A549 (cell line): ENCODE results near the gene PKHD1. TPM values are rescaled to one million over a fixed set of nuclear protein-coding genes. Genes with fewer than 3 reads are reported as not detected.

Experiments
- ATAC-seq, 2 experiments: fragments of 200-7000 bp in 1 of 2; fragments of >200 bp in 1 of 2; cut with Nextera tagmentation in 1 of 2; cut with Tn5 transposase in 1 of 2; 3 replicates each; pipeline versions ENCODE4 v1.8.0 to v1.9.1; 2018 to 2020; ENCODE audit warnings: mild to moderate bottlenecking in 1 of 2, moderate library complexity in 1 of 2
- CTCF ChIA-PET: fragments of 300-600 bp; sonication (Branson Sonifier 250); formaldehyde crosslinking; extraction: SDS; loops from one replicate; lab custom pipeline; 2021; ENCODE audit warnings: antibody characterized with exemption, inconsistent platforms; lab: Yijun Ruan, JAX
- POLR2A ChIA-PET: fragments of 350-600 bp; formaldehyde crosslinking; extraction: SDS; loops from one replicate; lab custom pipeline; 2021; ENCODE audit warnings: antibody characterized with exemption, inconsistent platforms; lab: Yijun Ruan, JAX
- DNase-seq, 2 experiments: peaks; one replicate each; pipeline versions ENCODE4 v3.0.0 to v3.0.0-alpha.2; 2011 to 2016; ENCODE audit warnings: low read depth in 1 of 2, low spot score in 1 of 2
- FAIRE-seq: peaks from 2 replicates; lab custom pipeline; 2011; peaks lifted over from hg19 to GRCh38; lab: Jason Lieb, UNC
- H3K27ac ChIP-seq, 2 experiments: fragments of >200 bp; sonication (Bioruptor Twin); formaldehyde crosslinking; 3 replicates each; pipeline ENCODE4 v1.5.1; 2016 to 2017
- H3K4me1 ChIP-seq: fragments of >200 bp; sonication (Bioruptor Twin); formaldehyde crosslinking; 3 replicates; pipeline ENCODE4 v1.6.1; 2016
- H3K4me2 ChIP-seq: fragments of >200 bp; sonication (Bioruptor Twin); formaldehyde crosslinking; 3 replicates; pipeline ENCODE4 v1.6.1; 2016
- H3K4me3 ChIP-seq: fragments of >200 bp; sonication (Bioruptor Twin); formaldehyde crosslinking; 3 replicates; pipeline ENCODE4 v1.5.1; 2016
- H3K9me3 ChIP-seq: fragments of >200 bp; sonication (Bioruptor Twin); formaldehyde crosslinking; 3 replicates; pipeline ENCODE4 v1.6.1; 2016
- BHLHE40 ChIP-seq: IDR thresholded peaks from 2 replicates; pipeline ENCODE4 v1.6.1; 2012; ENCODE audit warnings: low read depth, low read length, inconsistent platforms
- CEBPB ChIP-seq, 2 experiments: fragments of >200 bp in 1 of 2; sonication (Bioruptor Twin) in 1 of 2; formaldehyde crosslinking in 1 of 2; IDR thresholded peaks; 2 replicates each; pipeline ENCODE4 v1.6.1; 2012 to 2016
- CHD2 ChIP-seq: fragments of 150-350 bp; IDR thresholded peaks from 2 replicates; pipeline ENCODE4 v1.6.1; 2014; ENCODE audit warnings: low read length; ENCODE audit not compliant: partially characterized antibody
- CTCF ChIP-seq: fragments of >200 bp; sonication (Bioruptor Twin); formaldehyde crosslinking; IDR thresholded peaks from 3 replicates; pipeline ENCODE4 v1.5.1; 2016
- EHF ChIP-seq: fragments of 250-450 bp; sonication (Bioruptor Pico); IDR thresholded peaks from 2 replicates; pipeline ENCODE4 v1.5.0; 2020; ENCODE audit warnings: mild to moderate bottlenecking
- FOSL2 ChIP-seq, 2 experiments: fragments of 450-650 bp in 1 of 2; fragments of >200 bp in 1 of 2; sonication (Bioruptor Twin) in 1 of 2; formaldehyde crosslinking; IDR thresholded peaks; 2 replicates each; pipeline versions ENCODE4 v1.5.0 to v1.6.1; 2016 to 2020; ENCODE audit warnings: mild to moderate bottlenecking in 1 of 2, moderate library complexity in 1 of 2
- FOXS1 ChIP-seq: fragments of 250-450 bp; sonication (Bioruptor Pico); IDR thresholded peaks from 2 replicates; pipeline ENCODE4 v1.5.0; 2020; ENCODE audit warnings: mild to moderate bottlenecking, moderate library complexity
- HDAC2 ChIP-seq: fragments of 200-600 bp; sonication (generic); IDR thresholded peaks from 2 replicates; pipeline ENCODE4 v1.6.1; 2016
- JUN ChIP-seq, 2 experiments: fragments of >200 bp; sonication (Bioruptor Twin); formaldehyde crosslinking; IDR thresholded peaks; 2 replicates in 1 of 2; 3 replicates in 1 of 2; pipeline ENCODE4 v1.6.1; 2016 to 2017
- KDM5A ChIP-seq: fragments of 200-600 bp; sonication (generic); IDR thresholded peaks from 2 replicates; pipeline ENCODE4 v1.6.1; 2016; ENCODE audit warnings: antibody characterized with exemption, mild to moderate bottlenecking
- MAZ ChIP-seq: fragments of 150-350 bp; IDR thresholded peaks from 2 replicates; pipeline ENCODE4 v1.6.1; 2014; ENCODE audit warnings: antibody characterized with exemption, low read depth, low read length, borderline replicate concordance
- NR3C1 ChIP-seq: fragments of >200 bp; sonication (Bioruptor Twin); formaldehyde crosslinking; IDR thresholded peaks from 3 replicates; pipeline ENCODE4 v1.6.1; 2017
- RCOR1 ChIP-seq: fragments of 150-350 bp; IDR thresholded peaks from 2 replicates; pipeline ENCODE4 v1.6.1; 2014; ENCODE audit warnings: antibody characterized with exemption, low read length, low read depth
- SREBF2 ChIP-seq: fragments of 450-650 bp; IDR thresholded peaks from 2 replicates; pipeline ENCODE4 v1.6.1; 2014; ENCODE audit warnings: mild to moderate bottlenecking, moderate library complexity
- TFCP2L1 ChIP-seq: fragments of 250-450 bp; sonication (Bioruptor Pico); IDR thresholded peaks from 2 replicates; pipeline ENCODE4 v1.5.0; 2021; ENCODE audit warnings: mild to moderate bottlenecking
- TP53 ChIP-seq: fragments of 250-450 bp; sonication (Bioruptor Pico); IDR thresholded peaks from 2 replicates; pipeline ENCODE4 v1.5.0; 2021; ENCODE audit warnings: mild to moderate bottlenecking, moderate library complexity
- ZC3H11A ChIP-seq: fragments of 450-650 bp; IDR thresholded peaks from 2 replicates; pipeline ENCODE4 v1.6.1; 2014; ENCODE audit warnings: antibody characterized with exemption, mild to moderate bottlenecking
- ZSCAN20 ChIP-seq: fragments of 250-450 bp; sonication (Bioruptor Pico); IDR thresholded peaks from 2 replicates; pipeline ENCODE4 v1.8.0; 2022; ENCODE audit warnings: mild to moderate bottlenecking, moderate library complexity
- WGBS: methylation state at CpG from one replicate; pipeline ENCODE4 v1.1.6; 2017; ENCODE audit errors: missing lambda C conversion rate; 5-methylcytosine and 5-hydroxymethylcytosine counted together
- polyA plus RNA-seq, 4 experiments: library from polyadenylated mRNA; depleted of rRNA in 3 of 4; stranded (reverse); fragments of >200 nt; fragmentation: RNase III in 1 of 4; extraction: RNeasy Plus Mini Kit Qiagen cat#74134 plus additional on column Dnase treatment in 1 of 4; gene quantifications; 2 replicates in 3 of 4; 3 replicates in 1 of 4; pipeline ENCODE4 v1.2.3, GENCODE V29; 2011 to 2017
- TF ChIP-seq, protein P1 (sequence below): fragments of 150-350 bp; IDR thresholded peaks from 2 replicates; pipeline ENCODE4 v1.6.1; 2014; ENCODE audit warnings: low read depth, mild to moderate bottlenecking, low read length
- TF ChIP-seq, protein P2 (sequence below): fragments of >200 bp; sonication (Bioruptor Twin); formaldehyde crosslinking; IDR thresholded peaks from 2 replicates; pipeline ENCODE4 v1.6.1; 2016

The PKHD1 gene
- polyA plus RNA-seq, 2 of the 4 experiments (the other 2 are of a cell fraction) = not detected

DNA sequence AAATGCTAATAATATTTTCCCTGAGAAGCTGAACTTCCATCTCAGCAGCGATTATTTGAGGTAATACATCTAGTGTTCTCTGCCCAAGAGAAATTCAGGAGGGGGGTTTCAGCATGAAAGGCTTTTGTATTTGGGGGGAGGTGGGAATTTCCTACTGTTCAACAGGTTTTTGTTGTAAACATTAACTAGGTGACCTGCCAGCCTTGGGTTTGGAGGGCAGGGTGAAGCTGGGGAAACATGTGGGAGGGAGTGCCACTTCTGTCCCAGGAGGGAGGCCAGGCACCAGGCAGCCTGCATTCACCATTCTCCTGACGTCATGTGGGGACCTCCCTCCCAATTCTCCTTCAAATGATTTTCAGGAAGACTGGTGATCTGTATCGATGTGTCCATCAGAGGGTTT, 37.7 kb upstream of the PKHD1 start (continued):
- TF ChIP-seq FOSL2 (IDR thresholded peaks at IDR 0.05) (no peak), FOSL2 (CRISPR knock-in tag; IDR thresholded peaks at IDR 0.05) (no peak), FOXS1 (CRISPR knock-in tag) (no peak), CTCF (no peak)

GRCh38 chr6:52124126-52125121, 37.0 kb upstream of the PKHD1 start:
- H3K4me3 ChIP-seq = no peak overlapping the region
- DNase-seq (no peak), FAIRE-seq (no peak), ATAC-seq (no peak)
- ChIA-PET POLR2A (no interaction called here), CTCF (no interaction called here)
- no peak overlapping the region for H3K4me2 ChIP-seq
- H3K4me1 ChIP-seq = no peaks in the 10 kb centered on the region
- TF ChIP-seq RCOR1 (no peak), BHLHE40 (no peak), KDM5A (no peak), ZSCAN20 (CRISPR knock-in tag) (no peak)
- H3K27ac ChIP-seq = no peak overlapping the region
- WGBS = 17% methylated on average over 3 of the region's 3 CpGs
- H3K9me3 ChIP-seq = no peaks in the 10 kb centered on the region

- Histone ChIP-seq H3K4me1 (no peaks in the 10 kb centered on the region), H3K27ac (no peak overlapping the region), H3K4me2 (no peak overlapping the region), H3K9me3 (no peaks in the 10 kb centered on the region), H3K4me3 (no peak overlapping the region)
- POLR2A ChIA-PET = interaction anchor here (0.6 kb wide), 1 partner anchor 14 kb away, joined by 5 read pairs; no protein-coding TSS in a partner anchor
- FAIRE-seq (no peak), DNase-seq (no peak), ATAC-seq (no peak)
- CTCF ChIA-PET = no interaction called here
- WGBS = 11% methylated on average over 1 of the region's 1 CpG
- TF ChIP-seq CHD2 = no peak
- TF ChIP-seq FOSL2 (IDR thresholded peaks at IDR 0.05) = no peak
- no peak for TF ChIP-seq FOSL2 (CRISPR knock-in tag; IDR thresholded peaks at IDR 0.05)
- no peak for TF ChIP-seq EHF
- no peak for TF ChIP-seq JUN (IDR thresholded peaks at IDR 0.05)
- TF ChIP-seq TP53 (CRISPR knock-in tag) = no peak
- no peak for TF ChIP-seq HDAC2
- TF ChIP-seq MAZ = no peak
- no peak for TF ChIP-seq CEBPB (IDR thresholded peaks at IDR 0.05)
- TF ChIP-seq, protein P1, sequence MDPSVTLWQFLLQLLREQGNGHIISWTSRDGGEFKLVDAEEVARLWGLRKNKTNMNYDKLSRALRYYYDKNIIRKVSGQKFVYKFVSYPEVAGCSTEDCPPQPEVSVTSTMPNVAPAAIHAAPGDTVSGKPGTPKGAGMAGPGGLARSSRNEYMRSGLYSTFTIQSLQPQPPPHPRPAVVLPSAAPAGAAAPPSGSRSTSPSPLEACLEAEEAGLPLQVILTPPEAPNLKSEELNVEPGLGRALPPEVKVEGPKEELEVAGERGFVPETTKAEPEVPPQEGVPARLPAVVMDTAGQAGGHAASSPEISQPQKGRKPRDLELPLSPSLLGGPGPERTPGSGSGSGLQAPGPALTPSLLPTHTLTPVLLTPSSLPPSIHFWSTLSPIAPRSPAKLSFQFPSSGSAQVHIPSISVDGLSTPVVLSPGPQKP = no peak
- TF ChIP-seq, protein P2, sequence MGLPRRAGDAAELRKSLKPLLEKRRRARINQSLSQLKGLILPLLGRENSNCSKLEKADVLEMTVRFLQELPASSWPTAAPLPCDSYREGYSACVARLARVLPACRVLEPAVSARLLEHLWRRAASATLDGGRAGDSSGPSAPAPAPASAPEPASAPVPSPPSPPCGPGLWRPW = no peak
- no peak for TF ChIP-seq TFCP2L1 (CRISPR knock-in tag)
- TF ChIP-seq SREBF2 = no peak
- TF ChIP-seq ZC3H11A = no peak
- TF ChIP-seq NR3C1 = no peak
Observed at GRCh38 chr6:52123251-52123650, 35.8 kb upstream of the PKHD1 start.
